ENCODE measurements around the gene BARX2.

GRCh38 chr11:129333873-129334272 is 41.8 kb upstream of the BARX2 start:
- TF ChIP-seq CTCF (IDR thresholded peaks at IDR 0.05): no peak
- no peak for TF ChIP-seq POLR2A (IDR thresholded peaks at IDR 0.05)
- TF ChIP-seq EP300 (IDR thresholded peaks at IDR 0.05; ENCODE audit: low read depth): no peak
- no peak for TF ChIP-seq POLR2AphosphoS5 (IDR thresholded peaks at IDR 0.05)
